ENCODE results near the gene BRDT.
A peak's percentile ranks its signal among the peaks of the same experiment; 100 is the strongest.
"Not testable (repeated sequence)": the region's sequence is repeated elsewhere in the genome, so short reads cannot be mapped to it uniquely, and the experiment has no call there.

BRDT gene

DNA sequence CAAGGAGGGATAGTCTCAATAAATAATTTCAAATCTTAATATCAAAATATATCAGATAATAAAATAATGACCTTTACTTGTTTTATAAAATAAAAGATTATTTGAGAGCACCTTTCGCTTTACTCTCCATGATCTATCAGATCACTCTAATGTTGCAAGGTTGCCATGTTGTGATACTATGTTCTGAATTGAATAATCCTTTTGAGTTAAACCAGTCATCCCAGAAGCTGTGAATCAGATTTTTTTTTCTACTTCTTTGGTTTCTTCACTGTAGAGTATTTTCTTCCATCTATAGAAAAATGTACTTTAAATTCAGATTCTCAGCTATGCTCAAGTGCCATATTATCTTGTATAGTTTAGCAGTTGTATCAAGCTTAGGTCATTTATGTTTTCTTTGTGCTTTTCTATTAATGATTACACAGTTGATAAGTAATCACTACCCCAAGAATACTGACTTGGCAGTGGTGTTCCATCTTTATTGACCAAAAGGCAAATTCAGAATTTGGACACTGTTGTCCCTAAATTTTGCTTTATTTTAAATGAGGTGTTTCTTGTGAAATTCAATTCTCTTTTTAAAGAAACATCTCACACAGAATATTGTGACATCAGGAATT, 32.9 kb downstream of the BRDT start:
- no peak for DNase-seq (ENCODE audit: low spot score)

DNA sequence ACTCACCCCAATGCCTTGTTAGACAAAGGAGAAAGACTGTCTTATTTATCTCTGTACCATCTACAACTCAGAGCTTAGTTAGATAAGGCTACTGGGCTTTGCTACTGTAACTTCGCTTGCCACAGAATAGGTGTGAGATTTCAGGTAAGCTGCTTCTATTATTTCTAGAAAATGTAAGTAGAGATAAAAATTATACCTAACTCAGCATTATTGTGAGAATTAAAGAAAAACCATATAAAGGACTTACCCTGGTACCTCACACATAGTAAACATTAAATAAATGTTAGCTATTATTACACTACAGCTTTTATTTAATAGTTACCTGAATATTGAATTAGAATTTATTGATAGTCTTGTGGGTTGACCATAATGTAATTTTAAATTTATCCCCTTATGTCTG, 44.1 kb downstream of the BRDT start:
- DNase-seq (ENCODE audit: low spot score): no peak

DNA sequence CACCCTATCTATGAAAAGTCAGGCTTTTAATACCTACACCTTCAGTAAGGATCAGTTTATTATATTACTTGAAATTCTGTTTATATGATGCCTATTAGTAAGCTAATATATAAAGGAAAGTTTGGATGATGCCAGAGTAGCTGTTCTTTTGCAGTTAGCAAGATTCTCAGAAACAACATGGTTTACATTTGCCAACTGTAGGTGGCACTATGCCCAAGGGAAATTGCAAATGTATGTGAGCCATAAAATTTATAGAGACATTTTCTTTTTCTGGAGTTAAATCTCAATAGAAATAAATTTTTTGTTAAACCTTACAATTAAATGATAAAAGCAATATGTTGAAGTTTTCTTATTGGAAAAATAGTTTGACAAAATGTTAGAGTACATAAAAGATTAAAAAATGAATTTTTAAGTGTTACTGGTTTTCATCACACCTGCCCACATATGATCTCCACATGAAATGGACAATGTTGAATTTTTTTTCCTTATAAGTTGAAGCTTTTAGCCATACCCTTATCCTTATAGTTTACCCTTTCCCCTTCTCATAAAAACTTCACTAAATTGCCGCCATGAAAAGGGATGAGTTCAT, 48.5 kb downstream of the BRDT start:
- peak; percentile 66 for DNase-seq (ENCODE audit: low spot score)

- DNase-seq (ENCODE audit: low spot score): no peak
Observed at GRCh38 chr1:92004129-92004528, 54.9 kb downstream of the BRDT start.

- DNase-seq (ENCODE audit: low spot score): no peak
Observed at GRCh38 chr1:92013923-92014322, 64.7 kb downstream of the BRDT start.

DNA sequence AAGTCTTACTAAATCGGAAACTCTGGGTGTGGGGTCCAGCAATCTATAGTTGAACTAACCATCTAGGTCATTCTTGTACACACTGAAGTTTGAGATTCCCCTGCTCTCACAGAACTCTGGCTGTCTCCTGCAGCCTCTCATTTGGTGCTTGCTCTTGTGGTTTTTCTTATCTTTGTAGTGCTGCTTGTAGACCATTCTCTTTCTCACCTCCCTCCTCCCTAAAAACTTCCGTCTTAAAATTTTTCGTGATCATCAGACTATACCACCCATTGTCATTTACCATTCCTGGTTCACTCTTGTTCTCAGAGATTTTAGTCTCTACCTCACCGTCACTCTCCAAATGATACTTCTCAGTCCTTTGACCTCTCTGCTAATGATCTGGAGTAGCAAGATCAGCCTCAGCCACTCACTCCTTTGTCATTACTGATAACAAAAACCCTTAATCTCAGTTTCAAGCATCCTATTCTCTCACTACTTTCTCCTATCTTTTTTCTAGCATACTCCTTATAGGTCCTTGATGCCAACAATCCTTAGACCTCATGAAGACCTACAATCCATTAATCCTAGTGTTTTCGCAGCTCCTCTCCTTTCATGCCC, 67.6 kb downstream of the BRDT start:
- DNase-seq (ENCODE audit: low spot score): no peak

GRCh38 chr1:92017656-92018055, 68.5 kb downstream of the BRDT start:
- DNase-seq (ENCODE audit: low spot score): no peak

DNA sequence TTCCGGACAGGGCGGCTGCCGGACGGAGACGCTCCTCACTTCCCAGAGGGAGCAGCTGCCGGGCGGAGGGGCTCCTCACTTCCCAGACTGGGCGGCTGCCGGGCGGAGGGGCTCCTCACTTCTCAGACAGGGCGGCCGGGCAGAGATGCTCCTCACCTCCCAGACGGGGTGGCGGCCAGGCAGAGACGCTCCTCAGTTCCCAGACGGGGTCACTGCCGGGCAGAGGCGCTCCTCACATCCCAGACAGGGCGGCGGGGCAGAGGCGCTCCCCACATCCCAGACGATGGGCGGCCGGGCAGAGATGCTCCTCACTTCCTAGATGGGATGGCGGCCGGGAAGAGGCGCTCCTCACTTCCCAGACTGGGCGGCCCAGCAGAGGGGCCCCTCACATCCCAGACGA, 76.8 kb downstream of the BRDT start:
- not testable (repeated sequence) for DNase-seq (ENCODE audit: low spot score)

- no peak for DNase-seq (ENCODE audit: low spot score)
Observed at GRCh38 chr1:92026806-92027205, 77.6 kb downstream of the BRDT start.

DNA sequence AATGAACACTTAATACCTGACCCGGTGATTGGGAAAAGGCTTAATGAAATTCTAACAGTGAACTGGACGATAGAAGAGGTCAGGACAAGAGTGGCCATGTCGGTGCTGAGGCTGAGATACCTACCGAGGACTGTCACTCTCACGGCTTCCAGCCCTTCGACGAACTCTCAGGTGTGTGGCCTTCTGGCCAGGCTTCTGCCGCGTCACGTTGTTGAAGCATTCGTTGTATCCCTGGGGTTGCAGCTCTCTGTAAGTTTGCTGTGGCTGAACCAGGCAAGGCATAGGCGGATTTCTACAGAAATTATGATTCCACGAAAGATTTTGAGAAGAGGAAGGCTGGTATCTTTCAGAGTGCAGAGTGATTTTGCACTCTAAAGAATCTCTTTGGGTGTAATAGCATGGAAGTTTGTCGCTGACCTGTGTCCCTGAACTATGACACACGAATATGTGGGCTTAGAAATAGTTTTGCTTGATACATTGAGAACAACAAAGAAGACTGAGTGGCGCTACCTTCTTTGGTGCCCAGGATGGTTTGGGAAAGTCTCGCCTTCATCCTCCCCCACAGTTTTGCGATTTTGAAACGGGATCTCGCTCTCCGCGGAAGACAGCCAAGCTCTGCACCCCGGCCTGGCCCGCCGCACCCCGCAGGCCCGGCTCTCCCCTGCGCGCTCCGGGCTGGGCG, 80.2 kb downstream of the BRDT start:
- DNase-seq (ENCODE audit: low spot score): no peak

GRCh38 chr1:92030656-92031107, 81.5 kb downstream of the BRDT start:
- peak; percentile 18 for DNase-seq (ENCODE audit: low spot score)

DNA sequence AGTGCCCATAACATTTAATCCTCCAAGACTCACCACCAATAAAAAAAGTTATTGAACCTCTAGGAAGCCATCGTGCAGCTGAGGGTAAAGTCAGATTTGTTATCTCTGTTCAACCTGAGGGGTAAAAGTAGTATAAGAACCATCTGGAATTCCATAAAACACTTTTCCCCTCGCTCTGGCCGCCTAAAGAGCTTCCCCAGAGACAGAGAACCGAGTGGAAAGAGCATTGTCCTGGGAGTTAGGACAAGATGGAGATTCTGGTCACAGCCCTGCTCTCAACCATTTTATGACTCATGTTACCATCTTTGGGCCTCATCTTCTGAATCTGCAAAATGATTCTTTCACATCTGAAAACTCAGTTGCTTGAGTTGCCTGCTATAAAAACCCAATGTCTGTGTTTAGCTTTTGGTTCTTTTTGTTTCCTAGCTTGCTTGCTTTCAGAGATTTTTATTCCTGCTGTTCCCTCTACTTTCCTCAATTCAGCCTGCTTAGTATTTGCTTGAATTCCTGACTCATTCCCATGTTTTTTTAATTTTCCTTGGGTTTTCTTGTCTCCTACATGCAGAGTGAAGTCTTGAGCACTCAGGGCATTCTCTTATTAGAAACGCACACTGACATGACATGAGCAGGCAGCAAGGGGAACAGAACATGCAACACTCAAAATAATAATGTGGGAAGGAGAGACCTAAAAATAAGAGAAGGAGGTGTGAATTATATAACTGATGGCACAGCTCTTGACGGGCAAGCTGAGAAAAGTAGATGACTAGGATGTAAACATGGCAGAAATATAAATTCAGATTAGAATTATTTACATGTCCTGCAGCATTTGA, 82.3 kb downstream of the BRDT start:
- DNase-seq (ENCODE audit: low spot score): no peak

GRCh38 chr1:92037400-92037799, 88.2 kb downstream of the BRDT start:
- no peak for DNase-seq (ENCODE audit: low spot score)

GRCh38 chr1:92038695-92039346, 89.6 kb downstream of the BRDT start:
- DNase-seq (ENCODE audit: low spot score): no peak

DNA sequence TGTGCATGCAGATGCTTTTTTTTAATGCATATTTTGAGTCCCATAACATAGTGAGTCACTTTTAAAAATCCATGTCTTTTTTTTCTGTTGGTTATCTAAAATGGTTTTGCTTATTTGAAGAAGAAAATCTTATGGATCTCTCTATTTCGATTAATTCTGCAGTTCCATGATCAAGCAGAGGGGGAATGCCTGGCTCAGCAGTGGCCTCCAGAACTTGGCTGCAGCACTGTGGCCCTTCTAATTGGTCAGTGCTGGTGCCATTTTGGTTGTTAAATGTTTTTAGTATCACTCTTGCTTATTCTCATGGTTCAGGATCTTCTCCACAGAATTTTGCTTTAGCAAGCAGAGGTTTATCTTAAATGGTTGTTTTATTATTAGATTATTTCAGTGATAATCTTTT, 91.8 kb downstream of the BRDT start:
- no peak for DNase-seq (ENCODE audit: low spot score)

- no peak for DNase-seq (ENCODE audit: low spot score)
Observed at GRCh38 chr1:92043621-92044020, 94.4 kb downstream of the BRDT start.

- no peak for DNase-seq (ENCODE audit: low spot score)
Observed at GRCh38 chr1:92045766-92046495, 96.7 kb downstream of the BRDT start.

- no peak for DNase-seq (ENCODE audit: low spot score)
Observed at GRCh38 chr1:92051948-92052347, 102.7 kb downstream of the BRDT start.

Data from Ammon's horn (tissue), 1 donor.